PFSK-1 (cell line): ENCODE data around the gene RBM7.

ENCODE experiments used
- FOXP2 ChIP-seq: optimal IDR thresholded peaks from 2 replicates; pipeline ENCODE3; 2011; ENCODE audit warnings: borderline replicate concordance, control low read depth, inconsistent platforms; ENCODE audit not compliant: insufficient read depth; ENCODE audit errors: extremely low read length, extremely low read depth
- POLR2AphosphoS5 ChIP-seq: IDR thresholded peaks from 2 replicates; pipeline ENCODE4 v1.6.1; 2012; ENCODE audit warnings: low read depth, mild to moderate bottlenecking, control low read depth, low read length, moderate library complexity
- REST ChIP-seq, 2 experiments: IDR thresholded peaks; 2 replicates each; pipeline versions ENCODE4 v1.6.1 to v1.8.0; 2011 to 2012; ENCODE audit warnings: low read depth in 2 of 2, low read length in 2 of 2, control low read depth in 1 of 2, inconsistent platforms in 1 of 2, mild to moderate bottlenecking in 1 of 2, moderate library complexity in 1 of 2; ENCODE audit not compliant: insufficient read depth in 1 of 2
- SIN3A ChIP-seq: IDR thresholded peaks from 2 replicates; pipeline ENCODE4 v1.6.1; 2012; ENCODE audit warnings: mild to moderate bottlenecking, low read length, moderate library complexity, borderline replicate concordance; ENCODE audit not compliant: insufficient read depth
- TAF1 ChIP-seq: IDR thresholded peaks from 2 replicates; pipeline ENCODE4 v1.6.1; 2012; ENCODE audit warnings: low read length, control low read depth, borderline replicate concordance; ENCODE audit not compliant: insufficient read depth

Gene RBM7

GRCh38 chr11:114397349-114397982, 3.0 kb upstream of the RBM7 start:
- no peak for TF ChIP-seq POLR2AphosphoS5
- TF ChIP-seq FOXP2 = no peak
- TF ChIP-seq REST (IDR thresholded peaks at IDR 0.05; ENCODE audit: insufficient read depth in 1 of 2, low read depth in 2 of 2, low read length in 2 of 2) = no peak
- TF ChIP-seq TAF1 = no peak
- no peak for TF ChIP-seq SIN3A

DNA sequence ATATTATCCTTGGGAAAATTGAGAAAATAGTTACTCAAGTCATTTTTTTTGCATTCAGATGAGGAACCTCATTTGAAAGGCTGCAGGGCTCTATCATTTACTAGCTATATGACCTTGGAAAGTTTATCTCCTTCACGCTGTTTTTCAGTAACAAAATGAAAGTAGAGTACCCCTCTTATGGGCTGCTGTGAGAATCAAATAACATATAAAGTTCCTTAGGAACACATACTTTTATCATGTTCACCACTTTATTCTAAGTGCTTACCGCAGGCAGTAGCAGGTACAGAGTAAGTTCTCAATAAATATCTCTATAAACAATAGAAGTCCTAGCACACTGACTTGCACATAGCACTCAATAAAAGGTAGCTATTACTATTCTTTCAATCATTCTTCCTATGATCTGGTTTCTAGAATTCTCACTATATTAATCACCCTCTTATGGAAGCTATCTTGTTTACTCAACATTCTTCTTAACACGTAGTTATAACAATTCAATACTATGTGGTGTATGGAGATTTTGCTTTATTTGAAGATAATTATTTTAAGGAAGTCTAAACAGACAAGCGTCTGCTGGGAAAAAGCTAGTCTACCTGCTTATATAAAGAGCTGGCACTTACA, 2.1 kb upstream of the RBM7 start:
- TF ChIP-seq FOXP2 (no peak), TAF1 (no peak), REST (IDR thresholded peaks at IDR 0.05; ENCODE audit: insufficient read depth in 1 of 2, low read depth in 2 of 2, low read length in 2 of 2) (no peak), SIN3A (no peak), POLR2AphosphoS5 (no peak)

DNA sequence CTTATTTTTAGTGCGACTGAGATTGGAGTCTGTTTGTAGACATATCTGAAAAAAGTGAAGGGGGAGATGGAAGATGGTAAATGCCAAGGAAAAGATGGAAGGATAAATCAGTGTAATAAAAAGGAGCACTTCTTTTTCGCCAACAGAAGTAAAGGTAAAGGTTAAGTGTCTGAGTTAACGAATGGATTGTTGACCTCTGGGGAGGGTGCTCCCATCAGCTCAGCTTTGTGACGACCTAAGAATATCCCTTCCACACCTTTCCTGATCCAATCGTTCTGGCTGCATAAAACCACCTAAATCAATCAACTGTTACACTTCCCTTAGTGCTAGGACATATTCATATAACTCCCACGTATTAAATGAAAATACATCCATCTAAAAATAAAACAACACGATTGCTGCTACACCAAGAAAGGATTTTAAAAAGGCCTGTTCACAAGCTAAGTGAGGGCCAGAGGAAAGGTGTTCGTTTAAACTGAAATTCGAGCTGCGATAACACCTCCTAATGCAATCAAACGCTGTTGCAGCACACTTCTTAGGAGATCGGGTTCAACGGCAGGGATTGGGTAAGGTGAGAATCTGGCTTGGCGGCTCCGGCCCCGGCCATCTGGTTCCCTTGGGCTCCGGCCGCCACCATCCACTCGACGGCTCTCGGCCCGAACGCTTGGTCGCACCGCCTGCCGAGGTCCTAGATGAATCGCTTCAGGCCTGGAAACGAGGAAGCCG, 813 bp upstream of the RBM7 start:
- no peak for TF ChIP-seq FOXP2

GRCh38 chr11:114400915-114401223, 403 bp downstream of the RBM7 start:
- no peak for TF ChIP-seq REST (IDR thresholded peaks at IDR 0.05; ENCODE audit: insufficient read depth in 1 of 2, low read depth in 2 of 2, low read length in 2 of 2)
- TF ChIP-seq TAF1 = no peak
- TF ChIP-seq SIN3A = no peak
- no peak for TF ChIP-seq POLR2AphosphoS5
- TF ChIP-seq FOXP2 = no peak

DNA sequence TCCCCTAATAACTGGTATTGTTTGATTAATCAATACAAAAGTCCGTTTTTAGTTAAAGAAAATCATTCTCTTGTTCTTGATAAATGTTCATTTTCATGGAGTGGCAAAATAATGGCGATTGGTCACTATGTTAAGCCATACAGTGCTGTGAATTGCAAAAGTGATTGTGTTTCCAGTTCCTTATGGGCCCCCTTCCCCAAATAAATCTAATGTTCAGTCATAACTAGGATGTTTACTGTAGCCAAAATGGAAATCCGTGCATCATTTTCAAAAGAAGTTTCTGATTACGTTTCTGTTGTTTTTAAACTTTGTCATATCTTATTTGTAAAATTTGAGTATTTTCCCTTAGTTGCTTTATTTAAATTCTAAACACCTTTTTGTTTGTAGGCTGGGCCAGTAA, 845 bp downstream of the RBM7 start:
- no peak for TF ChIP-seq FOXP2
- no peak for TF ChIP-seq REST (IDR thresholded peaks at IDR 0.05; ENCODE audit: insufficient read depth in 1 of 2, low read depth in 2 of 2, low read length in 2 of 2)
